GM03348 (cell line): Measurements from ENCODE around the gene RBM3.

Experiments
- DNase-seq: peaks from one replicate; pipeline ENCODE4 v3.0.0; 2012; ENCODE audit warnings: low spot score

The RBM3 gene

GRCh38 chrX:48578661-48579128, 4.4 kb downstream of the RBM3 start:
- no peak for DNase-seq

- DNase-seq = no peak
Observed at GRCh38 chrX:48579259-48579658, 5.0 kb downstream of the RBM3 start.

- DNase-seq = no peak
Observed at GRCh38 chrX:48580662-48581061, 6.4 kb downstream of the RBM3 start.

GRCh38 chrX:48584698-48585097, 10.4 kb downstream of the RBM3 start:
- no peak for DNase-seq

DNA sequence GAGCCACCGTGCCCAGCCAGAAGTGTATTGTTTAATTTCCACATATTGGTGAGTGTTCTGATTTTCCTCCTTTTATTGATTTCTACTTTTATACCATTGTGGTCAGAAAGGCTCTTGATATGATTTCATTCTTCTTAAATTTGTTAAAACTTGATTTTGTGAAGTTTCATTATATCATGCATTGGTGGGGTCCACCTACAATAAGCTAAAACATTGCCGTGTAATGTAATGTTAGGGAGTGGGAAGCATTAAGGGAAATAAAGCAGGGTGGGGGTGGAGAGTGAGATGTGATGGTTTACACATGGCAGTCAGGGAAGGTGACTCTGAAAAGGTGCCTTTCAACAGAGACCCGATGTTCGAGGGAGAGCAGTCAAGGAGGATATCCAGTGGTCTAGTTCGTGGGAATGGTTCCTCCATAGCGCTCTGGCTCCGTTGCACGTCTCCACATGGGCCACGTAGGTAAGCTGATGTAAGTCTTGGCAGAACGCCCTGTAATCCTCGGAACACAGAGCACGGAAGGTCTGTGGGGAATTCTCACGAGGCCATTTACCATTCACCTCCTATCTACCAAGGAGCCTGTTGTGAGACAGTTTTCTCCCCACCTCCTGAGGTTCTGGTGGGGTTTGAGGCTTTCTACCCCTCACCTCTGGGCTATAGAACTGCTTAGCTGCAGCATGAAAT, 15.3 kb downstream of the RBM3 start:
- DNase-seq = no peak

DNA sequence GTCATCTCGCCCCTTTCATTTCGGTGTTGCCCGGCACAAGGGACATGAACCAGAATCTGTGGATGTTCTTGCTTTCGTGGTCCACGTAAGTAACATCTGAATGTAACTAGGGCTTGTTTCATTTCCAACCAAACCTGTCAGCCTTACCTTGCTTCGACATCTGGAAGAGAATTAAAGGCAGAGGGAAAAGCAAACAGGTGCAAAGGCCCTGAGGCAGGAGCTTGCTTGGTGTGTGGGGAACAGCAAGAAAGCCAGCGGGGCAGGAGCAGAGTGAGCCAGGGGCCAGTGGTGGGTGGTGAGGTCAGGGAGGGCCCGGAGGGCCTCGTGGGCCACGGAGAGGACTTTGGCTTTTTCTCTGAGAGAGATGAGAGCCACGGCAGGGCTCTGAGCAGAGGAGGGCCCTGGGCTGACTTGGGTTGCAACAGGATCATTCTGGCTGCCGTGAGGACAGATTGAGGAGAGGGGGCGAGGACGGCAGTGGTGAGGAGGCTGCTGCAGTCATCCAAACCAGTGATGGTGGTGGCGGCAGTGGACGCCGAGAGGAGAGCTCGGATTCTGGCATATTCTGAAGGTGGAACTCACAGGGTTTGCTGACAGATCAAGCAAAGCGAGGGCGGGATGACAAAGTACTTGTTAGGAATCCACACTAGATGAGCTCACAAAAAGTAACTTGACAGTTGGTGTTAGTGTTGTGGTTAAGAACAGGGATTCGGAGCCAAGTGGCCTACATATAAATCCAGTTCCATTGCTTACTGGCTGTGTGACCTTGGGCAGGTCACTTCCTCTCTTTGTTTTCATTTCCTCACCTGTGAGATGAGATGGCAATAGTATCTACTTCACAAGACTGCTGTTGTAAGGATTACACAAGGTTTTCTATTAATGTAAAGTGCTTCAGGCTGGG, 16.2 kb downstream of the RBM3 start:
- no peak for DNase-seq

GRCh38 chrX:48591255-48591791, 17.0 kb downstream of the RBM3 start:
- no peak for DNase-seq

DNA sequence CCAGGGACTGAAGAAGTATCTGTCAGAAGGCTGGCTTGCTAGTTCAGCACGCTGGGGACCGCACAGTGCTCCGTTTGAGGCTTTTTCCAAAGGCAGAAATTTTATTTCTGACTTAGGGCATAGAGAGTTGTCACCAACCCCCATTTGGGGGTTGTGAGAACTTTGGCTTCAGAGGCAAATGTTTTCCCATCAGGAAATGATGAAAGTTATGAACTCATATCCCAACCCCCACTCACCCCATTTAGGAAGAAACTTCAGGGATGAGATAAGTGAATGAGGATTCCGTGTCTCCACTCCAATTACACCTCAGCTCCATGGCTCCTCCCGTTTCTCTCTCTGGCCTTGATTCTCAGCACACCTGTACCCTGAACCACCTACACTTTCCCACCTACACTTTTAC, 18.7 kb downstream of the RBM3 start:
- DNase-seq = no peak

GRCh38 chrX:48595929-48596328, 21.6 kb downstream of the RBM3 start:
- no peak for DNase-seq

- peak; percentile 93 for DNase-seq
Observed at GRCh38 chrX:48597353-48598264, 23.3 kb downstream of the RBM3 start, which contains the start of gene WDR13. TSS of gene WDR13 (plus strand) at chrX:48597492. CDS start at chrX:48597997, 505 bp downstream.

DNA sequence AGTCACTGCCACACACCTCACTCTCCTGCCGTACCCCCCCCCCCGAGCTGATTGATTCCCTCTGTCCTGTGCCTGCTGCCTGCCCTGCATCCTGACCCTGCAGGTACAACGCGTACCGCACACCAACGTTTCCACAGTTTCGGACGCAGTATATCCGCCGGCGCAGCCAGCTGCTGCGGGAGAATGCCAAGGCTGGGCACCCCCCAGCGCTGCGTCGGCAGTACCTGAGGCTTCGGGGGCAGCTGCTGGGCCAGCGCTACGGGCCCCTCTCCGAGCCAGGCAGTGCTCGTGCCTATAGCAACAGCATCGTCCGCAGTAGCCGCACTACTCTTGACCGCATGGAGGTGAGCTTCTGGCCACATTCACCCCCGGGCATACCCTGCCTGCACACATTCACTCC, 24.3 kb downstream of the RBM3 start:
- DNase-seq = no peak

DNA sequence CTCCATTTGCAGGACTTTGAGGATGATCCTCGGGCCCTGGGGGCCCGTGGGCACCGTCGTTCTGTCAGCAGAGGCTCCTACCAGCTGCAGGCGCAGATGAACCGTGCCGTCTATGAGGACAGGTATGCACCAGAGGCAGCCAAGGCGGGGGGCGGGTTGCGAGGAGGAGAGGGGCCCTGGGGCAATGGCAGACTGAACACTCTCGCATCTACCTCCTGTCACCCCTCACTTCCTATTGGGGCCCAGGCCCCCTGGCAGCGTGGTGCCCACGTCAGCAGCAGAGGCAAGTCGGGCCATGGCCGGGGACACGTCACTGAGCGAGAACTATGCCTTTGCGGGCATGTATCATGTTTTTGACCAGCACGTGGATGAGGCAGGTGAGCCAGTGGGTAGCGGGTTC, 25.1 kb downstream of the RBM3 start:
- no peak for DNase-seq

- no peak for DNase-seq
Observed at GRCh38 chrX:48600226-48600625, 25.9 kb downstream of the RBM3 start.

GRCh38 chrX:48601741-48602394, 27.6 kb downstream of the RBM3 start:
- DNase-seq = no peak

- no peak for DNase-seq
Observed at GRCh38 chrX:48604701-48605100, 30.4 kb downstream of the RBM3 start.

DNA sequence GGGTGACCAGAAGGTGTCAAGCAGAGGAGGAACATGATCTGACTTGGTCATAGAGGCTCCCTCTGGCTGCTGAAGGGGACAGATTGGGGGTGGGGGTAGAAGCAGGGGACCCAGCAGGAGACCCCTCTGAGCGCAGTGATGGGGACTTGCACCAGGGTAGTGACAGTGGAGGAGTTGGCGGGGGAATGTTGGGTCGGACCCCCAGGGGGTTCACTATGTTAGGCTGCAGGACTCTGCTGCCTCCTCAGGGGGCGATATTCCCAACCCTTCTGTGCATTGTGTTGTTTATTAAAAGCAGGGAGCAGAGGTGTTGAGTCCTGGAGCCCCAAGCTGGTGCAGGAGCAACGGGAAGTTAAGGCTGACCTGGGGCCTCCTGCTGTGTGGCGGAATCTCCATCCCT, 31.8 kb downstream of the RBM3 start:
- DNase-seq = no peak

- DNase-seq = no peak
Observed at GRCh38 chrX:48611703-48612102, 37.4 kb downstream of the RBM3 start.

- DNase-seq = no peak
Observed at GRCh38 chrX:48613502-48614160, 39.3 kb downstream of the RBM3 start.

GRCh38 chrX:48616576-48616975, 42.3 kb downstream of the RBM3 start:
- DNase-seq = no peak

GRCh38 chrX:48617542-48618340, 43.5 kb downstream of the RBM3 start:
- no peak for DNase-seq
